Measurements from ENCODE around the gene HDGFL1. TPM values are rescaled to one million over a fixed set of nuclear protein-coding genes. Genes with fewer than 3 reads are reported as not detected.

Gene HDGFL1
- not detected for total RNA-seq
- long read RNA-seq: 0 reads

DNA sequence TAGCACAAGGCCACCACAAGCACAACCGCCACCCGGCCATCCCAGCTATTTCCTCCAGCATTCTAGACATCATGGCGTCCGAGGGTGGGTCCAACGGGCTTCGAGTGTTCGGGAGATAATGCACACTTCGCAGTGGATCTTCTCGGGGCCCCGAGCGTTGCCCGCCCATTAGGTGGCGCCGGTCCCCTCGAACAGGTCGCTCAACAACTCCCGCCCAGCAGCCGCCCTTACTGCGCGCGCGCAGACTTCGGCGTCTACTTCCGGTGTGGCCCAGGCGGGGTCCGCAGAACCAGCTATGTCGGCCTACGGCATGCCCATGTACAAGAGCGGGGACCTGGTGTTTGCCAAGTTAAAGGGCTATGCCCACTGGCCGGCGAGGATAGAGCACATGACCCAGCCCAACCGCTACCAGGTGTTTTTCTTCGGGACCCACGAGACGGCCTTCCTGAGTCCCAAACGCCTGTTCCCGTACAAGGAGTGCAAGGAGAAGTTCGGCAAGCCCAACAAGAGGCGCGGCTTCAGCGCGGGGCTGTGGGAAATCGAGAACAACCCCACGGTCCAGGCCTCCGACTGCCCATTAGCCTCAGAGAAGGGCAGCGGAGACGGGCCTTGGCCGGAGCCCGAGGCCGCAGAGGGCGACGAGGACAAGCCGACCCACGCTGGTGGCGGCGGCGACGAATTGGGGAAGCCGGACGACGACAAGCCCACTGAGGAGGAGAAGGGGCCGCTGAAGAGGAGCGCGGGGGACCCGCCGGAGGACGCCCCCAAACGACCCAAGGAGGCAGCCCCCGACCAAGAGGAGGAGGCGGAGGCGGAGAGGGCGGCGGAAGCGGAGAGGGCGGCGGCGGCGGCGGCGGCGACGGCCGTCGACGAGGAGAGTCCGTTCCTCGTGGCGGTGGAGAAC lies at the start of gene HDGFL1:
Gene HDGFL1 (plus strand): TSS at position 286 of the 904 bp plus-strand sequence. CDS start 10 bp downstream, at position 296.
- intact Hi-C loops (cut with DNase I): no loop called here
- no peak for ATAC-seq
- DNase-seq: no peak

DNA sequence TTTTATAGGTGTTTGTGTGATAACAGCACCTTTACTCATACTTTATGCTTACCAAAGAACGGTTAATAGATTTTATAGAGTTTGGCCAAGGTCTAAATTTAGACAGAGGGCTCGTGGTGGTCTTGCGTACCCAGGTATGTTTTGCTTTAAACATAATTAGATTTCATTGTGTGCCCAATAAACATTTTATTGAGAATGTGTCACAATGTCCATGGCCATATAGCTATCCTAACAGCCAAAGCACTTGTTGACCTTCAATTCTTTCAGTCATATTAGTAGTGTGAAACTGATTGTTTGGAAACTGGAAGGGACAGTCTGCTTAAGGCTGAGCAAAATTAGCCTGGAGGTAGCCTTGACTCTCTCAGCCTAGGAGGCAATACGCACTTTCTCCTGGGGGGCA lies 48.3 kb upstream of the HDGFL1 start:
- intact Hi-C loops (cut with DNase I): no loop called here
- ATAC-seq (no peak), DNase-seq (no peak)

DNA sequence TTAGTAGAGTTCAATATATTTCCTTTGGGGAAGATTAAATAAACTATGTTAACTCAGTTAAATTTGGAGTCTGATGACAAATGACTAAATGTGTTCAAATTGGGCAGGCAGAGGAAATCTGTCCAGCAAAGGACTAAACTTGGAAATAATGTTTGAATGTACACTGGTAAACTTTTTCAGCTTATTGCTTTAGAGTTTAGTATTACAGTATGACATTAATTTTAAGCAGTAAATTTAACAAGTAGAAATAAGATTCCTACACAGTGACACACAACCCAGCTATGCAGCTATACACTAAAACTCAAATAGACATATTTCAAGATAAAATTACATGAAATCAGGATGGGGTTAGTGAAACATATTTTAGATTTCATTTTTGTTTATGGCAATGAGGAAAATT lies 42.6 kb upstream of the HDGFL1 start:
- intact Hi-C loops (cut with DNase I): no loop called here
- no peak for ATAC-seq

DNA sequence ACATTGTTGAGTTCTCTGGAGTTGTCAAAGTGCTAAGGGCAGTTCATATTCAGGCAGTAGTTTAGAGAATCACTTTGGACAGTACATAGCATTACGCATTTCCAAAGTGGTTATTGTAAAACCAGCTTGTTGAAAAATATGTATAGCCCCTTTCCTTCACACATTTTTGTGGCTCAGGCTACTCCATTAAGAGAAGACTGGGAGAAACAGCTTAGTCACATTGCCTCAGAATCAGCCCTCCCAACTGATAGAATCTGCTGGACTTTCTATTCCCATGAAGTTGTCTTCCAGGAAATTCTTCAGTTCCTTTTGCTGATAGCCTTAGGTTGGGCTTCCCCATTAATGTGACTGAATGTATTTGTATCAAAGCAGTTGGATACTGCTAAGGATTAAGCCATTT lies 39.5 kb upstream of the HDGFL1 start:
- ATAC-seq: no peak
- intact Hi-C loops (cut with DNase I): no loop called here

More for the DNA sequence above, 42.6 kb upstream of the HDGFL1 start:
- no peak for DNase-seq

DNA sequence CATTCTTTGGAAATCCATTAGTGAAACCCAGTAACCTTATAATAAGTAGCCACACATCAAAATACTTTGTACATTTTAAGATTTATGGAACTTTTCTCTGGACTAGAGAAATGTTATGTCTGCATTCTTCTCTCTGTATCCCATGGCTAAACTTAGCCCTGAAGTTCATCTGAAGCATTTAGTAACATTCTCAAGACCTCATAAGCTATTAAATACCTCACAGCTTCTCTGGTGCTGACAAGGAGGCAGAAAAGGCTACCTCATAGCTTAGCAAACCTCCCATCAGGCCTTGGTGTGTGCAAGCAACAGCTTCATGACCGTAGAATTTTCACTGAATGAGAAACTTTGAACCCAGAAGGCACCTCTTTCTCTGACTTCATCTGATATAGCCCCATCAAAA lies 38.9 kb upstream of the HDGFL1 start:
- ATAC-seq (no peak), DNase-seq (no peak)
- intact Hi-C loops (cut with DNase I): no loop called here

More for the DNA sequence above, 39.5 kb upstream of the HDGFL1 start:
- DNase-seq: no peak

DNA sequence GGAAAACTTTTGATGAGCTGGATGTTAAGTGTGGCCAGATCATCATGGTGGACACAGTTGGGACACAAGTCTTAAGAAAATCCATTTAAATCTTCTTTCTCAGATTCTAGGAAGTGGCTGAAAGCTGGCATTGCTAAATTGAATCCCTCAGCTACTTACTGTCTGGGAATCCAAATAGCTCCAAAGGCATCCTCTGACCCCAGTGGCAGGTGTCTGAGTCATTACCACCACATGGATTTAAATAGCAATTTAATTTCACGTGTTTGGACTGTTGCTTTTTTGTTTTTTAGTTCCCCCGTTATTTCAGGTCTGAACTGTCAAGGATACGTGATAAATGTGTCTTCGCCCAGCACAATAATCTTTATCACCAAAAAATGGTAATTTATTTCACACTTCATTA lies 33.2 kb upstream of the HDGFL1 start:
- ATAC-seq: no peak

DNA sequence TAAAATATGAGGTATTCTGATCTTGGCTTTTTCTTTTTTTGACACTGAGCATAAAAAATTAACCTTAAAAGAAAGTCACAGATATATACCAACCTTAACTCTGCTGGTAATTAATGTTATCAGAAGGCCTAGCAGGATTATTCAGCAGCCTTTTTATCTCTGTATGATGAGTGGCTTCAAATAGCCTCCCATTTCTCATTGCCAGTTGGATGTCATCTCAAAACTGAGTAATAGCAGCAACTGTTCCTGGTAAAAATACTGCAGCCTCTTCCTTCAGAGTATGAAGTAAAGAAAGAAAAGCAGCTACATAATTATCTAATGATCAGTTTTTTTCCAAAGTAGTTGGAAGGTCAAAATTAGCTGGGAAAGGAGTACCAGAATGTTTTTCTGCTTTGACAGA lies 24.9 kb upstream of the HDGFL1 start:
- DNase-seq: no peak
- ATAC-seq: peak; percentile 73 to 78
- intact Hi-C loops (cut with DNase I): no loop called here

More for the DNA sequence above, 33.2 kb upstream of the HDGFL1 start:
- intact Hi-C loops (cut with DNase I): no loop called here
- DNase-seq: no peak

DNA sequence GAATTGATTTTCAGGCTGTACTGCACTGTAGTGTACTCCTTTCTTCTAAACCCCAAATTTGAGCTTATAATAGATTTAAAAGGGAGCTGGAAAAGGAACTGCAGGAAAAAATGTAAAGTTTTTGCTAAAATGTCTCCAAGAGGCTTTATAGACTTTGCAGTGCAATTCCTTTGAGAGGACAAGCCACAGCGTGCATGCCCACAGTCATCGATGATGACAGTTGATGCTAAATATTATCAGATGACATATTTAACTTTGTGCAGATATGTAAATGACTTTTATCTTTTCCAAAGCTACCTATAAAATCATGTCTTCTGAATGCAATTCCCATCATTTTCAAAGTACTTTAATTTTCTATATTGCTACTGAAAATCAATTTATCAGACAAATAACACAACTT lies 24.3 kb upstream of the HDGFL1 start:
- ATAC-seq (no peak), DNase-seq (no peak)
- intact Hi-C loops (cut with DNase I): no loop called here

DNA sequence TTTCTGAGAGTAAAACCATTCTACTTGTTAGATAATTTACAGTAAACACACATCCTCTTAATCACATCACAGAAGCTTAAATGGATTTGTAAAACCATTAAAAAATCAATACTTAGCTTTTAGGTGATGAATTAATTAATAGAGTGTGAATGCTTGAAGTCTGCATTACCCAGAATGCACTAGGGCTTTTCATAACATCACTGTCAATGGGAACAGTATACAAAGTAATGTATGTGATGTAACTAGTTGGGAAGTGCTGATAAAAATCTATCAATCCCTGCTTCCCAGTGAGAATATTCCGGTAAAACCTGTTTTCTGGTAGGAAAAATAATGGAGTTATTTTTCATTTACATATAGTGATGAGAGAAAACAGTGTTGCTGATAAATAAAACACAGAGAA lies 23.1 kb upstream of the HDGFL1 start:
- intact Hi-C loops (cut with DNase I): no loop called here
- DNase-seq: no peak
- no peak for ATAC-seq

DNA sequence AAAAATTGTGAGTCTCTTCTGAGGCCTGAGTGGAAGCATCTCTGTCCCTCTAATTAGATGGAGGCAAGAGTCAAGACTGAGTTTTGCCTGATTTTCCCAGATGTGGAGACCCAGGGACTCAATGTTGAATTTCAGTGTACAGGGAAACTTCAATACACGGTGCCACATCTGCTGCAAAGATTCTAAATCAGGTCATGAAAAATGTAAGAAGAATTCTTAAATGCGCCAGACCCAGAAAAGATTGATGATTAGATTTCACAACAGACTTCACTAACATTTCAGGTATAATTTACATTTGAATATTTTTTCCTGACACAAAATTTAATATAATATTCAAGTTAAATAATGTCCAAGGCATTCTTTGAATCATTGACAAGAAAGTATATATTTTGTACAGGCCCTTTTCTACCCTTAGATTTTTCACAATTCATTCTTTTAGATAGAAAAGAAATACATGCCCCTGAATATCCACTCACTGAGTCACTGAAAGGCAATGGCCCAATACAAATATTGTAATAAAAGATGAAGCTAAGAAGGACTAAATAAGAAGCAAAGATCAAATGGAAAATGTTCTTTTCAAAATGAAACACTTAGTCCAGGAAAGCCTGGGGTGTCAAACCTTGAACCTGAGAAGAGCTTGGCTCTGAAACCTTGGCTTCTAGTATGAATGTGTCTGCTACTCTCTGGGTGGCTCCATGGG lies 18.2 kb upstream of the HDGFL1 start:
- ATAC-seq (no peak), DNase-seq (no peak)
- intact Hi-C loops (cut with DNase I): no loop called here

DNA sequence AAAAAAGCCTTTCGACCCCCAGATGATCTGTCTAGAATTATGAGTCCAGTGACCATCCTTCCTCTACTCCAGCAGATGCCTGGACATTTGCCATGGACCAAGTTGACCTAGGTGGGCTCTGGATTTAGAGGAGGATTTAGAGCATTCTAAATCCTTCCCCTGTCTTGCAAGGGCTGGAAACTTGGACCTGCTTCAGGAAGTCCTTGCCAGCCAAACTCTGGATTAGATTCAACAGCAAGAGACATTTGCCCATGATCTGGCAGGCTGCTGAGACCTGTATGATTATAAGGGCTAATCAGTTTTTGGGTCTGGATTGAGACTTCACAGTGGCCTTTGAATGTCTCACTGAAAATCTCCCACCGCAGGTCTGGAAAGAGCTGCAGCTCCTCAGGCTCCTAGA lies 13.1 kb upstream of the HDGFL1 start:
- no peak for ATAC-seq
- intact Hi-C loops (cut with DNase I): no loop called here
- no peak for DNase-seq

DNA sequence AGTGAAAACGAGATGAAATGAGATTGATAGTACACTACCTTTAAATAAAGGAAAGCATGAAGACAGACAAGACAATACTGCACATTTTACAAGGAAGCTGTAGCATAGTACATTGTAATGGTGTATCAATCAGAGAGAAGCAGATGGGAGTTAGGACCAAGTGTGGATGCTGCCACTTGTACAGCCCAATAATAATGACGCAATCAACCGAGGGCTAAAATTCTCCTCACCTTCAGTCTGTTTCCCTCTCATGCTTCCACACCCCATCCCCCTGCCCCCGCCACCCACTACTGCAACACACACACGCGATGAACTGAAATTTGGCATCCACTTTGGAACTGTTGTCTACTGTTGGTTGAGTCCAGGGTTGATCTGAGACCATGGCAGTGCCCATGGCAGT lies 12.4 kb upstream of the HDGFL1 start:
- intact Hi-C loops (cut with DNase I): no loop called here

DNA sequence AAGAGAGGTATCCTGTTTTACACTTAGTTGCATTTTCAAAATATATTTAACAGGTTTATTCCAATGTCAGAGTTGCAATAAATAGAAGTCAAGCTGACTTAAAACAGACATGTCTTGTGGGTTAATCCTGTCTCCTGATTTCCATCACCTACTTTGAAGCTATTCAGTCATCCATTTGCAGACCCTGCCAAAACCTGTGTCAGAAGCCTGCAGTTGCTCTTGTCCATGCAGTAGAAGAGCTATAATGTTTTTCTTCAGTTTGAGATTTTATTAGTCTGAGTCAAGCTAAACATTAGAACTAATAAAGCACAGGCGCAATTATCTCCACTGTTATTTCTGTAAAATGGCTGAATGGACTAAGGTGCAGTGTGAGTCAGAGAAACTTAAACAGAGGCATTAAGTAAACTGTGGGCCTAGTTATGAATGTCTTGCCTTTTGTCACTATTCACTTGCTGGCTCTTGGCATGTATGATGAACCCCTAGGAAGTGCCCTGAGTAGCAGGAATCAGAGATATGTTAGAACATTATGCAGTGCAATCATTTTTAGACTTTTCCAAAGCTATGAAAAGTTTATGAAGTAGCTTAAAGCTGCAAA lies 11.0 kb upstream of the HDGFL1 start:
- intact Hi-C loops (cut with DNase I): no loop called here
- DNase-seq (no peak), ATAC-seq (no peak)

More for the DNA sequence above, 12.4 kb upstream of the HDGFL1 start:
- no peak for ATAC-seq
- no peak for DNase-seq

DNA sequence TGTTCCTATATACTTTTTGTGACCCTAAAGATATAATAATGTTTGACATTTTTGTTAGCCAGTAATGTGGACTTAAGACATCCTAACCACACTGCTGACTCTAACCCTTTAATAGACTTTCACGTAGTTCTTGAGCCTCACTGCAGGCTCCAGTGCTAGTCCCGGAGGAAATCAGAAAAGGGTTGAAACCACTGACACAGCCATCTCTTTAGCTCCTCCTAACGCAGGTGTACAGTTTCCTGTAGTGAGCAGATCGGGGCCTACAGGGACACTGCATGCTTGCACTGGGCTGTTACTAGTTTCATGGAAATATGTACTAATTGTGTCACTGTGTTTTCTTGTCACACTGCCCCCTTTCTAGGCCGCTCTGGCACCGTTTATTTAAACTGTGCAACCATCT lies 512 bp upstream of the HDGFL1 start:
- intact Hi-C loops (cut with DNase I): no loop called here
- no peak for DNase-seq
- ATAC-seq: no peak

DNA sequence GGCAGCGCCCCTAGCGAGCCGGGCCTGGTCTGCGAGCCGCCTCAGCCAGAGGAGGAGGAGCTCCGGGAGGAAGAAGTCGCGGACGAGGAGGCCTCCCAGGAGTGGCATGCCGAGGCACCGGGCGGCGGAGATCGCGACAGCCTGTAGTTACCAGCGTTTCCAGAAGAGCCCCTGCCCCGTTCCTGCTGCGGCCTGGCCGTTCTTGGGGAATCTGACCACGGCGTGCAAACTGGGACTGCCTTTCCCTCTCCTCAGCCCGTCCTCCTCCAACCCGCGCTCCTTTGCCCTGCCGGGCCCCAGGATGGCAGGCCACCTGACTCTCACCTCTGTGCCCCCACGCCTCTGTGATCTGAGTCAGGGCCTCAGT lies 802 bp downstream of the HDGFL1 start:
- intact Hi-C loops (cut with DNase I): no loop called here
- ATAC-seq (no peak), DNase-seq (no peak)

DNA sequence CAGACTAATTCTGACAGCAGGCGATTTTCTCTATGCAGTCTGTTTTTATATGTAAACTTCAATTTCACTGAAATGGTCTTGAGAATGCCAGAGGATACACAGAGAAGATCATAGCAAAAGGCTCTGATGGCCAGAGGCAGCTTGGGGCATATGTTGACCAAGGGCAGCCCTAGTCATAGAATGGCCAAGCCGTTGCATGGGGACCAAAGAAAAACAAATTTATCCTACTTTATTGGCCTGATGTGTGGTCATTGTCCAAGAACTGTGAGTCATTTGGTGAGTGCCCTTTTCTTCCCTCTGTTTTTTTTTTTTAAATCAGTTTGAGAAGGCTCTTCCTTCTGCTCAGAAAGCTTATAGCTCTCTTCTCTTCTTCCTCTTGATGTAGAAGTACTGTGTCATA lies 5.8 kb downstream of the HDGFL1 start:
- no peak for DNase-seq
- intact Hi-C loops (cut with DNase I): no loop called here
- no peak for ATAC-seq

DNA sequence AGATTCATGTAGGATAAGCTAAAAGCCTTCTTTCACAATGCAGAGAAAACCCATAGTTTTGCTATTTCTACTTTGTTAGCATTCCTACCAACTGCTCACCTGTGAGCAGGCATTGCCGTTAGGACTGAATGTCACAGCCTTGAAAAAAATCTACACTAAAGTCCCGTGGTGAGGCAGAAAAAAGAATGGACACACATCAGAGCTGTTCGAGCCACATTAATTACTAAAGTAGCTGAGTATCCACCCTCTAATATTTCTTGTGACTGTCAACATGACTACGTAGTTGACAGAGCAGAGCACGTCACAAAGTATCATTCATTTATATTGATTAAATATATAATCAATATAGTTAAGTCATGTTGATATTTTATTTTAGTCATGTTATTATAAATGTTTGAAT lies 10.1 kb downstream of the HDGFL1 start:
- DNase-seq: no peak
- no peak for ATAC-seq
- intact Hi-C loops (cut with DNase I): no loop called here

DNA sequence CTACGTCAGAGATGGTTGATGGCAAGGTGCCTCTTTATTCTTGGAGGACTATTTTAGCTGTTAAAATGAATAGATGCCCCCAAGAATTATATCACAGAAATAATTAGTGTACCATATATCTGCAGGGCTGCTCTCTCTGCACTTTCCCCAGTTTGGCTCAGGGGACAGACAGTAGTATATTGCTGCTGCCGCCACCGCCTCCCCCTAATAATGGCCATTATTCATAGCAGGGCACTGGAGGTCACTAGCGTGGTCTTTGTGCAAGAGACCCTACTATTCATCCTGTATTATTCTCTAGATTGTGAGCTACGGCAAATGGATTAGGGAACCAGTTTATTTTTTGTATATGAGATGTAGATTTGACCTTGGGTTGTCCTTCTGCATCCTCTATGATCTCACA lies 11.0 kb downstream of the HDGFL1 start:
- intact Hi-C loops (cut with DNase I): no loop called here
- no peak for ATAC-seq
- DNase-seq: no peak

DNA sequence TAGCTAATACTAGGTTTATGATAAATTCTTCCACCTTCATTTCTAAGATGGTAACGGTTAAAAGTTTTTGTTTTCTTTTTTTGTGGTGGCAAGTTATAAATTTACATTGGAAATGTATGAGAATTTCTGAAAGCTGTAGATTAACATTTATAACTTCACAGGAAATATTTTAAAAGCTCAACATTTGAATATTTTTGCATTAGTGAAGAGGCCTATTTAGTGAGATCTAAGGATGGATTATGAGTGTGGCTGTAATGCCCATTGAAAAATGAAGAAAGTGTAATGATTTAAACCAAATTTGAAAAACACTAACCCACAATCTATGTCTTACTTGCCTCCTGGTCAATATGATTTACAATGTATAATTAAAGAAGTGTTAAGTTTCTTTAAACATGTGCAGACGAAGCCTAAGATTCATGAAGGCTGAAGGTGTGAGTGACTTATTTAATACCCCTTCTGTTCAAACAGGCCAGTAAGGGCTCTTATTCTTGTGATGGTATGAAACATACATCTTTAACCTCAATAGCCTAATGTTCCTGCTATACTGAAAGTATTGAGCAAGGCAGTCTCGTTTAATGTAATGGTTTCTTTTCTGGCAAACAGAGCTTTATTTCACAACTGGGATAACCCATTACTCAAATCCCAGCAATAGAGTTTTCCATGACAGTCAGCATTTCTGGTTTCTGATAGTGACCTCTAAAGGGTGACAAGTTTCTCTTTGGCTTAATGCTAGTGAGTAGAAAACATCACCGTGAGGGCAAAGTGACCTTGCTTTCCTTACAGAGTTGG lies 13.2 kb downstream of the HDGFL1 start:
- intact Hi-C loops (cut with DNase I): no loop called here
- ATAC-seq (no peak), DNase-seq (no peak)

DNA sequence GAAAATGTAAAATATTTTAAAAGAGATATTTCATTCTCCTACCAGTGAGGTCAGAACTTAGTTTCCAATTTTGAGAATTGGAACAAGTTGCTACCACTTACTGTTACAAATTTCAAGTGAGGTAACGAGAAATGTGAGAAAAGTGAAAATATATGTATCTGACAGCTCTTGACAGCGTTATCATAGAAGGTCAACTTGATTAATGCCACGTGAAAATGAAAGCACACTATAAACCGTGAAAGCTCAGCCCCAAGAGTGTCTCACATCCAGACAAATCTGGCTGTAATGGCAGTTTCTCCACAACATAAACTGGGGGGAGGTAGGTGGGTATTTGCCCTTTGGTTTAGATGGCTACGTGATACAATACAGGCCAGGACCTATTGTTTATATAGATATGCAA lies 13.9 kb downstream of the HDGFL1 start:
- DNase-seq (no peak), ATAC-seq (no peak)
- intact Hi-C loops (cut with DNase I): no loop called here

All from left cardiac atrium (tissue), 4 donors.